Nephron progenitor cell (in vitro differentiated cells): ENCODE results near the gene KRT80.

Experiments
- DNase-seq: peaks from one replicate; pipeline ENCODE4 v3.0.0; 2021
- H3K27ac Mint-ChIP-seq: 2 replicates; pipeline ENCODE4 v1.8.0; 2021; ENCODE audit warnings: mild to moderate bottlenecking, moderate library complexity, mixed read lengths
- H3K27me3 Mint-ChIP-seq: 2 replicates; pipeline ENCODE4 v1.8.0; 2021; ENCODE audit warnings: mild to moderate bottlenecking, low read depth, mixed read lengths; ENCODE audit not compliant: poor library complexity
- H3K36me3 Mint-ChIP-seq: 2 replicates; pipeline ENCODE4 v1.8.0; 2021; ENCODE audit warnings: low read depth, mixed read lengths
- H3K4me1 Mint-ChIP-seq: 2 replicates; pipeline ENCODE4 v1.8.0; 2021; ENCODE audit warnings: mixed read lengths
- H3K4me3 Mint-ChIP-seq: 2 replicates; pipeline ENCODE4 v1.8.0; 2021; ENCODE audit warnings: mild to moderate bottlenecking, moderate library complexity, mixed read lengths
- H3K9me3 Mint-ChIP-seq: 2 replicates; pipeline ENCODE4 v1.8.0; 2021; ENCODE audit warnings: mild to moderate bottlenecking, moderate library complexity, mixed read lengths
- CTCF ChIP-seq: fragments of 200-600 bp; sonication (generic); IDR thresholded peaks from 2 replicates; pipeline ENCODE4 v1.5.0; 2021; ENCODE audit warnings: antibody characterized with exemption

The KRT80 gene

GRCh38 chr12:52189376-52190174, 2.2 kb downstream of the KRT80 start:
- DNase-seq: no peak
- TF ChIP-seq CTCF: no peak
- Mint-ChIP-seq H3K27me3 (peaks cover 6% of the 10 kb centered on the region), H3K27ac (no peak overlapping the region), H3K36me3 (no peaks in the 10 kb centered on the region), H3K9me3 (no peaks in the 10 kb centered on the region), H3K4me3 (no peak overlapping the region), H3K4me1 (peaks cover 47% of the 10 kb centered on the region)

GRCh38 chr12:52188658-52189057, 3.2 kb downstream of the KRT80 start:
- Mint-ChIP-seq H3K27me3 (peaks cover 8% of the 10 kb centered on the region), H3K27ac (no peak overlapping the region), H3K4me1 (peaks cover 40% of the 10 kb centered on the region), H3K36me3 (no peaks in the 10 kb centered on the region), H3K9me3 (no peaks in the 10 kb centered on the region), H3K4me3 (no peak overlapping the region)
- no peak for DNase-seq
- TF ChIP-seq CTCF: no peak

- Mint-ChIP-seq H3K27ac (no peak overlapping the region), H3K36me3 (no peaks in the 10 kb centered on the region), H3K9me3 (no peaks in the 10 kb centered on the region), H3K4me1 (peaks cover 39% of the 10 kb centered on the region), H3K4me3 (no peak overlapping the region), H3K27me3 (peaks cover 9% of the 10 kb centered on the region)
- no peak for DNase-seq
- no peak for TF ChIP-seq CTCF
Measured at GRCh38 chr12:52187640-52188039, 4.2 kb downstream of the KRT80 start.

- Mint-ChIP-seq H3K4me3 (no peak overlapping the region), H3K9me3 (no peaks in the 10 kb centered on the region), H3K4me1 (peaks cover 36% of the 10 kb centered on the region), H3K36me3 (no peaks in the 10 kb centered on the region), H3K27me3 (peaks cover 5% of the 10 kb centered on the region), H3K27ac (no peak overlapping the region)
- DNase-seq: no peak
- no peak for TF ChIP-seq CTCF
Measured at GRCh38 chr12:52187206-52187605, 4.6 kb downstream of the KRT80 start.

GRCh38 chr12:52186118-52186840, 5.5 kb downstream of the KRT80 start:
- DNase-seq: no peak
- Mint-ChIP-seq H3K36me3 (no peaks in the 10 kb centered on the region), H3K27ac (no peak overlapping the region), H3K4me3 (no peak overlapping the region), H3K27me3 (peaks cover 9% of the 10 kb centered on the region), H3K4me1 (peaks cover 44% of the 10 kb centered on the region), H3K9me3 (no peaks in the 10 kb centered on the region)
- TF ChIP-seq CTCF: no peak
